Endothelial cell of umbilical vein (primary cell): Measurements from ENCODE around the gene PIM2. TPM values are rescaled to one million over a fixed set of nuclear protein-coding genes. Genes with fewer than 3 reads are reported as not detected.

Source experiments
- BruUV-seq: library from RNA; stranded (reverse); fragments of 400-500 nt; replicated peaks from 2 replicates; lab custom pipeline; 2021; lab: Mats Ljungman, UMichigan
- CTCF ChIA-PET: fragments of 300-600, 350-600 bp; sonication (Branson Sonifier 250); formaldehyde crosslinking; loops from one replicate; lab custom pipeline; 2021; ENCODE audit warnings: antibody characterized with exemption, inconsistent platforms; lab: Charles Lee
- POLR2A ChIA-PET: fragments of 300-600, 350-600 bp; sonication (Branson Sonifier 250); formaldehyde crosslinking; loops from one replicate; lab custom pipeline; 2021; ENCODE audit warnings: antibody characterized with exemption, inconsistent platforms; lab: Charles Lee
- DNase-seq: peaks from one replicate; pipeline ENCODE4 v3.0.0-alpha.2; 2011; ENCODE audit warnings: low read depth, low spot score
- FAIRE-seq: peaks from 2 replicates; lab custom pipeline; 2011; peaks lifted over from hg19 to GRCh38; lab: Jason Lieb, UNC
- H2AFZ ChIP-seq: 2 replicates; pipeline ENCODE4 v1.6.0; 2012; ENCODE audit warnings: low read depth, low read length, control low read depth, inconsistent platforms
- H3K27ac ChIP-seq: 2 replicates; pipeline ENCODE4 v1.5.1; 2011; ENCODE audit warnings: low read depth, mild to moderate bottlenecking, control low read depth, low read length, moderate library complexity; ENCODE audit not compliant: insufficient read depth
- H3K27me3 ChIP-seq, 2 experiments: 2 replicates each; pipeline versions ENCODE4 v1.6.0 to v1.6.1; 2011; ENCODE audit warnings: low read length in 2 of 2, mixed read lengths in 1 of 2; ENCODE audit not compliant: control insufficient read depth in 2 of 2, insufficient read depth in 2 of 2
- H3K36me3 ChIP-seq, 2 experiments: 2 replicates in 1 of 2; 3 replicates in 1 of 2; pipeline ENCODE4 v1.5.1; 2011; ENCODE audit warnings: low read length in 2 of 2, mild to moderate bottlenecking in 1 of 2, moderate library complexity in 1 of 2; ENCODE audit not compliant: control insufficient read depth in 2 of 2, insufficient read depth in 2 of 2; ENCODE audit errors: extremely low read depth in 1 of 2
- H3K4me1 ChIP-seq: 3 replicates; pipeline ENCODE4 v1.5.1; 2011; ENCODE audit warnings: mild to moderate bottlenecking, low read length; ENCODE audit not compliant: control insufficient read depth, insufficient read depth; ENCODE audit errors: extremely low read depth
- H3K4me2 ChIP-seq: 2 replicates; pipeline ENCODE4 v1.6.1; 2011; ENCODE audit warnings: low read length, control low read depth, mixed read lengths; ENCODE audit not compliant: insufficient read depth
- H3K4me3 ChIP-seq, 3 experiments: fragments of 200-600 bp in 1 of 3; sonication (generic), shearing (Covaris generic) in 1 of 3; replicated peaks in 1 of 3; 2 replicates each; pipeline ENCODE4 v1.5.1; 2011 to 2016; ENCODE audit warnings: control low read depth in 3 of 3, low read length in 3 of 3, mild to moderate bottlenecking in 2 of 3, inconsistent platforms in 1 of 3, low read depth in 1 of 3, moderate library complexity in 1 of 3; ENCODE audit not compliant: insufficient read depth in 1 of 3
- H3K79me2 ChIP-seq: 2 replicates; pipeline ENCODE4 v1.6.0; 2012; ENCODE audit warnings: low read length, inconsistent platforms; ENCODE audit not compliant: control insufficient read depth, insufficient read depth
- H3K9ac ChIP-seq: replicated peaks from 2 replicates; pipeline ENCODE3; 2011; ENCODE audit warnings: low read length, control low read depth; ENCODE audit not compliant: insufficient read depth; ENCODE audit errors: extremely low read depth
- H3K9me1 ChIP-seq: replicated peaks from 3 replicates; pipeline ENCODE4 v1.6.0; 2011; ENCODE audit warnings: mild to moderate bottlenecking, low read length; ENCODE audit not compliant: control insufficient read depth, insufficient read depth; ENCODE audit errors: extremely low read depth
- H3K9me3 ChIP-seq: replicated peaks from 2 replicates; pipeline ENCODE4 v1.5.1; 2012; ENCODE audit warnings: low read length, inconsistent platforms; ENCODE audit not compliant: control insufficient read depth, insufficient read depth
- H4K20me1 ChIP-seq: replicated peaks from 2 replicates; pipeline ENCODE3; 2011; ENCODE audit warnings: mild to moderate bottlenecking, low read length; ENCODE audit not compliant: control insufficient read depth, insufficient read depth; ENCODE audit errors: extremely low read depth
- EZH2 ChIP-seq: IDR thresholded peaks from 2 replicates; pipeline ENCODE4 v1.6.1; 2012; ENCODE audit warnings: borderline replicate concordance, low read depth, mild to moderate bottlenecking, moderate library complexity, low read length, inconsistent platforms; ENCODE audit not compliant: severe bottlenecking
- FOS ChIP-seq: IDR thresholded peaks from 2 replicates; pipeline ENCODE4 v1.6.1; 2011; ENCODE audit warnings: mild to moderate bottlenecking, low read length, moderate library complexity, borderline replicate concordance; ENCODE audit not compliant: insufficient read depth
- GATA2 ChIP-seq: IDR thresholded peaks from 2 replicates; pipeline ENCODE4 v1.7.0; 2011; ENCODE audit warnings: low read depth, mild to moderate bottlenecking, moderate library complexity, mixed read lengths, low read length; ENCODE audit not compliant: insufficient read length, insufficient read depth
- JUN ChIP-seq: IDR thresholded peaks from 2 replicates; pipeline ENCODE4 v1.6.1; 2011; ENCODE audit warnings: borderline replicate concordance, low read depth; ENCODE audit not compliant: insufficient read length, insufficient read depth
- MYC ChIP-seq: IDR thresholded peaks from one replicate; pipeline ENCODE4 v1.6.1; 2011; ENCODE audit warnings: mild to moderate bottlenecking, low read depth, low read length
- POLR2A ChIP-seq: IDR thresholded peaks from 2 replicates; pipeline ENCODE4 v1.6.1; 2012; ENCODE audit warnings: low read depth, mild to moderate bottlenecking, control low read depth, low read length
- POLR2AphosphoS5 ChIP-seq: IDR thresholded peaks from 2 replicates; pipeline ENCODE4 v1.6.1; 2012; ENCODE audit warnings: low read depth, mild to moderate bottlenecking, control low read depth, low read length, moderate library complexity; ENCODE audit not compliant: insufficient read depth
- dilution Hi-C: fragments of 300-500 bp; cut with MboI; formaldehyde crosslinking; loops from one replicate; pipeline ENCODE4 v1.15.0; 2019; ENCODE audit warnings: low sequenced_read_pairs; ENCODE audit not compliant: extremely low pct_ligation_motif_present
- intact Hi-C: fragments of 100-400 bp; cut with micrococcal nuclease; formaldehyde crosslinking; loops from one replicate; pipeline ENCODE4 v1.10.0; 2022
- polyA plus RNA-seq, 4 experiments: library from polyadenylated mRNA; depleted of rRNA in 3 of 4; stranded (reverse) in 3 of 4; unstranded in 1 of 4; fragments of >200 nt; gene quantifications; 2 replicates each; pipeline versions ENCODE4 v1.2.1 to v1.2.3, GENCODE V29; 2011 to 2012; ENCODE audit warnings: missing spikeins in 1 of 4
- total RNA-seq: library from RNA; stranded (reverse); gene quantifications from 2 replicates; pipeline ENCODE4 v1.2.3, GENCODE V29; 2021
- TF ChIP-seq, protein P1 (sequence below), 2 donors: IDR thresholded peaks; 1 replicate in 1 of 2; 2 replicates in 1 of 2; pipeline ENCODE4 v1.5.1; 2011; ENCODE audit warnings: low read length in 2 of 2, mild to moderate bottlenecking in 2 of 2, moderate library complexity in 2 of 2, control low read depth in 1 of 2, inconsistent platforms in 1 of 2, low read depth in 1 of 2; ENCODE audit not compliant: insufficient read depth in 1 of 2; ENCODE audit errors: extremely low read depth in 1 of 2
- TF ChIP-seq, protein P2 (sequence below): IDR thresholded peaks from 2 replicates; pipeline ENCODE4 v1.6.1; 2011; ENCODE audit not compliant: insufficient read depth, insufficient read length

Gene PIM2
- total and polyA plus RNA-seq, 2 donors (not counting 3 experiments of a cell fraction or from before 2014, with no cell fraction given) = 7.4 to 7.5 TPM

DNA sequence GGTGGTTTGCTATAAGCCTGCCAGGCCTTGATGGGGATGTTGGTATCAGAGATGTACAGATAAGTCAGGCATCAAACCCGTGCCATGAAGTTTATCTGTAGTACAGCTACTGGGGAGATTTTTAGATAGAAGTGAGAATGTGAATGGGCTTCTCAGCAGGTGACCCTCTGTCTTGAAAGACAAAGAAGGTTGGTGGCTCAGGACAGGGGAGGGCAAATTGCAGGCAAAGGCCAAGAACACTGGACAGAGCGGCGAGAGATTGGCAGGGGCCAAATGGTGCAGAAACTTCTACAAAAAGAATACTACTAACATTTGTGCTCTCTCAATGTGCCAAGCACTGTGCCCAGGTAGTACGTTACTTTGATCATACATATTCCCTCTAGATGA, 1.9 kb upstream of the PIM2 start:
- ChIA-PET CTCF (no interaction called here), POLR2A (no interaction called here)
- peaks cover 2% of the 10 kb centered on the region for H3K4me1 ChIP-seq
- dilution Hi-C loops = no loop called here
- DNase-seq (no peak), FAIRE-seq (no peak)
- no peak overlapping the region for H3K27ac ChIP-seq
- BruUV-seq = no TSS peak
- H3K36me3 ChIP-seq = peaks cover 0 to 10% of the 10 kb centered on the region in 2 experiments
- TF ChIP-seq, protein P1, sequence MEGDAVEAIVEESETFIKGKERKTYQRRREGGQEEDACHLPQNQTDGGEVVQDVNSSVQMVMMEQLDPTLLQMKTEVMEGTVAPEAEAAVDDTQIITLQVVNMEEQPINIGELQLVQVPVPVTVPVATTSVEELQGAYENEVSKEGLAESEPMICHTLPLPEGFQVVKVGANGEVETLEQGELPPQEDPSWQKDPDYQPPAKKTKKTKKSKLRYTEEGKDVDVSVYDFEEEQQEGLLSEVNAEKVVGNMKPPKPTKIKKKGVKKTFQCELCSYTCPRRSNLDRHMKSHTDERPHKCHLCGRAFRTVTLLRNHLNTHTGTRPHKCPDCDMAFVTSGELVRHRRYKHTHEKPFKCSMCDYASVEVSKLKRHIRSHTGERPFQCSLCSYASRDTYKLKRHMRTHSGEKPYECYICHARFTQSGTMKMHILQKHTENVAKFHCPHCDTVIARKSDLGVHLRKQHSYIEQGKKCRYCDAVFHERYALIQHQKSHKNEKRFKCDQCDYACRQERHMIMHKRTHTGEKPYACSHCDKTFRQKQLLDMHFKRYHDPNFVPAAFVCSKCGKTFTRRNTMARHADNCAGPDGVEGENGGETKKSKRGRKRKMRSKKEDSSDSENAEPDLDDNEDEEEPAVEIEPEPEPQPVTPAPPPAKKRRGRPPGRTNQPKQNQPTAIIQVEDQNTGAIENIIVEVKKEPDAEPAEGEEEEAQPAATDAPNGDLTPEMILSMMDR (IDR thresholded peaks at IDR 0.05; ENCODE audit: extremely low read depth in 1 of 2, insufficient read depth in 1 of 2, low read depth in 1 of 2, low read length in 2 of 2) = no peak
- TF ChIP-seq EZH2 (no peak), MYC (no peak), POLR2A (no peak), JUN (no peak), GATA2 (no peak), FOS (no peak), POLR2AphosphoS5 (no peak)
- TF ChIP-seq, protein P2, sequence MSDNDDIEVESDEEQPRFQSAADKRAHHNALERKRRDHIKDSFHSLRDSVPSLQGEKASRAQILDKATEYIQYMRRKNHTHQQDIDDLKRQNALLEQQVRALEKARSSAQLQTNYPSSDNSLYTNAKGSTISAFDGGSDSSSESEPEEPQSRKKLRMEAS = no peak
- H3K27me3 ChIP-seq = no peaks in the 10 kb centered on the region
- H3K4me3 ChIP-seq = no peak overlapping the region
- H3K9me3 ChIP-seq = no peaks in the 10 kb centered on the region
- H3K79me2 ChIP-seq = peaks cover 2% of the 10 kb centered on the region
- no peak overlapping the region for H2AFZ ChIP-seq
- intact Hi-C loops = no loop called here
- H4K20me1 ChIP-seq = no peaks in the 10 kb centered on the region
- H3K9me1 ChIP-seq = no peaks in the 10 kb centered on the region
- no peak overlapping the region for H3K9ac ChIP-seq
- no peak overlapping the region for H3K4me2 ChIP-seq
